ENCODE data around the gene VPS16.

The VPS16 gene

GRCh38 chr20:2903686-2904085 lies 63.1 kb downstream of the VPS16 start:
- no peak for DNase-seq

- no peak for DNase-seq
Measured at GRCh38 chr20:2907519-2907918, 67.0 kb downstream of the VPS16 start.

GRCh38 chr20:2909953-2910352 lies 69.4 kb downstream of the VPS16 start:
- DNase-seq: no peak

GRCh38 chr20:2911200-2911599 lies 70.7 kb downstream of the VPS16 start:
- no peak for DNase-seq

- DNase-seq: no peak
Measured at GRCh38 chr20:2914160-2914559, 73.6 kb downstream of the VPS16 start.

Data from activated CD4-positive, alpha-beta T cell treated with anti-CD3 and anti-CD28 coated beads, Interleukin-2, amount 50 U/mL, for 4 hours (primary cell).